ENCODE results near the gene SREBF1. TPM values are rescaled to one million over a fixed set of nuclear protein-coding genes. Genes with fewer than 3 reads are reported as not detected.
A peak's percentile ranks its signal among the peaks of the same experiment; 100 is the strongest.

SREBF1 gene
- polyA plus RNA-seq, 3 donors: 7.6 to 35.9 (median 10.5) TPM

GRCh38 chr17:17826342-17826713, 10.5 kb downstream of the SREBF1 start:
- Mint-ChIP-seq H3K4me1 (peaks cover 43% of the 10 kb centered on the region), H3K4me3 (peak overlapping the region; percentile 5 to 22), H3K36me3 (peaks cover 22 to 30% of the 10 kb centered on the region in 2 donors), H3K9me3 (peaks cover 0 to 2% (median 0%) of the 10 kb centered on the region in 7 donors), H3K27ac (peak overlapping the region in 3 of 7 donors; percentile 20 to 74 (median 24)), H3K27me3 (ENCODE audit: low read depth in 3 of 3) (peaks cover 2 to 4% (median 2%) of the 10 kb centered on the region in 3 donors)
- intact Hi-C loops (cut with micrococcal nuclease): no loop called here
- H3K27ac ChIP-seq (ENCODE audit: low read depth in 1 of 2, low read length in 2 of 2): peak overlapping the region in 1 of 2 donors; percentile 27
- H3K9ac ChIP-seq (ENCODE audit: insufficient read depth, low read length, poor library complexity, severe bottlenecking): no peak overlapping the region
- no peaks in the 10 kb centered on the region for H3K9me3 ChIP-seq (replicated peaks in 1 of 2; ENCODE audit: control insufficient read depth in 1 of 2, insufficient read depth in 1 of 2, low read length in 2 of 2)
- no peak for DNase-seq
- peaks cover 94% of the 10 kb centered on the region for H4K20me1 ChIP-seq (ENCODE audit: insufficient read depth, low read length)
- peaks cover 8 to 17% of the 10 kb centered on the region in 2 donors for H3K36me3 ChIP-seq (replicated peaks in 1 of 2; ENCODE audit: control insufficient read depth in 1 of 2, insufficient read depth in 2 of 2, low read length in 2 of 2)
- peaks cover 46 to 50% of the 10 kb centered on the region in 2 donors for H3K4me1 ChIP-seq (ENCODE audit: control insufficient read depth in 1 of 2, insufficient read depth in 2 of 2, low read length in 2 of 2)
- H2AFZ ChIP-seq (ENCODE audit: insufficient read depth, low read depth, low read length, poor library complexity, severe bottlenecking): no peak overlapping the region
- H3K79me2 ChIP-seq (ENCODE audit: insufficient read depth, low read length): peaks cover 20% of the 10 kb centered on the region
- no peaks in the 10 kb centered on the region for H3K27me3 ChIP-seq (ENCODE audit: control insufficient read depth in 2 of 2, insufficient read depth in 2 of 2, low read length in 2 of 2)
- TF ChIP-seq CTCF (IDR thresholded peaks at IDR 0.05): no peak
- WGBS (ENCODE audit: insufficient coverage): 14% methylated on average over 2 of the region's 2 CpGs
- no peak overlapping the region for H3K4me2 ChIP-seq (replicated peaks; ENCODE audit: extremely low read depth, low read length, poor library complexity, severe bottlenecking)
- no peak overlapping the region for H3K4me3 ChIP-seq (replicated peaks in 1 of 3; ENCODE audit: low read depth in 2 of 3, low read length in 3 of 3)

GRCh38 chr17:17824783-17825614, 11.8 kb downstream of the SREBF1 start:
- no peak for DNase-seq
- Histone ChIP-seq H3K27me3 (ENCODE audit: control insufficient read depth in 2 of 2, insufficient read depth in 2 of 2, low read length in 2 of 2) (no peaks in the 10 kb centered on the region), H3K36me3 (replicated peaks in 1 of 2; ENCODE audit: control insufficient read depth in 1 of 2, insufficient read depth in 2 of 2, low read length in 2 of 2) (peaks cover 5 to 6% of the 10 kb centered on the region in 2 donors), H3K4me3 (replicated peaks in 1 of 3; ENCODE audit: low read depth in 2 of 3, low read length in 3 of 3) (no peak overlapping the region), H4K20me1 (ENCODE audit: insufficient read depth, low read length) (peaks cover 94% of the 10 kb centered on the region), H2AFZ (ENCODE audit: insufficient read depth, low read depth, low read length, poor library complexity, severe bottlenecking) (no peak overlapping the region), H3K9ac (ENCODE audit: insufficient read depth, low read length, poor library complexity, severe bottlenecking) (no peak overlapping the region), H3K4me2 (replicated peaks; ENCODE audit: extremely low read depth, low read length, poor library complexity, severe bottlenecking) (peak overlapping the region; percentile 91), H3K79me2 (ENCODE audit: insufficient read depth, low read length) (peaks cover 24% of the 10 kb centered on the region), H3K4me1 (ENCODE audit: control insufficient read depth in 1 of 2, insufficient read depth in 2 of 2, low read length in 2 of 2) (peaks cover 51 to 56% of the 10 kb centered on the region in 2 donors), H3K27ac (ENCODE audit: low read depth in 1 of 2, low read length in 2 of 2) (peak overlapping the region in 1 of 2 donors; percentile 7), H3K9me3 (replicated peaks in 1 of 2; ENCODE audit: control insufficient read depth in 1 of 2, insufficient read depth in 1 of 2, low read length in 2 of 2) (no peaks in the 10 kb centered on the region)
- Mint-ChIP-seq H3K4me1 (peaks cover 54% of the 10 kb centered on the region), H3K27me3 (ENCODE audit: low read depth in 3 of 3) (peaks cover 0 to 9% (median 5%) of the 10 kb centered on the region in 3 donors), H3K27ac (peak overlapping the region in 6 of 7 donors; percentile 54 to 87 (median 71)), H3K36me3 (peaks cover 22 to 33% of the 10 kb centered on the region in 2 donors), H3K9me3 (peaks cover 0 to 2% (median 0%) of the 10 kb centered on the region in 7 donors), H3K4me3 (peak overlapping the region in 1 of 2 donors; percentile 60)
- TF ChIP-seq CTCF (IDR thresholded peaks at IDR 0.05): no peak
- 62% methylated on average over 11 of the region's 14 CpGs for WGBS (ENCODE audit: insufficient coverage)
- intact Hi-C loops (cut with micrococcal nuclease): loop anchor here in 1 of 2 donors (2.0 kb wide), 1 partner anchor 14 kb away; no protein-coding TSS in a partner anchor

Data from CD14-positive monocyte (primary cell).